Measurements from ENCODE around the gene DUS1L.

Gene DUS1L

DNA sequence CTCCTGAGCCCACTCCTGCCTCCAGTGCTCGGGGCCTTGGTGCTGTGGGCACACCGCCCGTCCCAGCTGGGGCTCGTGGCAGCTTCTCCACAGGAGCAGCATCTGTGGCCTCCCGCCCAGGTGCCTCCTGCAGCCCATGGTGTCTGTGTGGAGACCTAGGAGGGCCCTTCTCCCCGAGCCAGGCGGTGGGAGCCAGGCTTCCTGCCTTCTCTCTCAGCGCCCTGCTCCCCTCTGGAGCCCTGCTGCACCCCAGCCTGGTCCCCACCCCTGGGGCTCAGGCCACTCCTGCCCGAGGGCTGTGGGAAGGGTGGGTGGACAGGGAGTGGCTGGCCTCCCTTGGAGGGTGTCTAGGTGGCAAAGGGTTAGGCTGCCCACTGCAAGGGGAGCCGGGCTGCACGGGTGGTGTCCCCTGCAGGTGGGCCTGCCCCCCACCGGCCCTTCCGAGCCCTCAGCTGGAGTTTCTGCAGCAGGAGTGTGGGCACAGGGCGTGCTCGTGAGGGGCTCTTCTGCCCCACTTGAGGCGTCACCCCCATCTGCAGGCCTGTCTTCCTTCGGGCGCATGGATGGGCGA is 53.9 kb downstream of the DUS1L start:
- no peak for DNase-seq

DNA sequence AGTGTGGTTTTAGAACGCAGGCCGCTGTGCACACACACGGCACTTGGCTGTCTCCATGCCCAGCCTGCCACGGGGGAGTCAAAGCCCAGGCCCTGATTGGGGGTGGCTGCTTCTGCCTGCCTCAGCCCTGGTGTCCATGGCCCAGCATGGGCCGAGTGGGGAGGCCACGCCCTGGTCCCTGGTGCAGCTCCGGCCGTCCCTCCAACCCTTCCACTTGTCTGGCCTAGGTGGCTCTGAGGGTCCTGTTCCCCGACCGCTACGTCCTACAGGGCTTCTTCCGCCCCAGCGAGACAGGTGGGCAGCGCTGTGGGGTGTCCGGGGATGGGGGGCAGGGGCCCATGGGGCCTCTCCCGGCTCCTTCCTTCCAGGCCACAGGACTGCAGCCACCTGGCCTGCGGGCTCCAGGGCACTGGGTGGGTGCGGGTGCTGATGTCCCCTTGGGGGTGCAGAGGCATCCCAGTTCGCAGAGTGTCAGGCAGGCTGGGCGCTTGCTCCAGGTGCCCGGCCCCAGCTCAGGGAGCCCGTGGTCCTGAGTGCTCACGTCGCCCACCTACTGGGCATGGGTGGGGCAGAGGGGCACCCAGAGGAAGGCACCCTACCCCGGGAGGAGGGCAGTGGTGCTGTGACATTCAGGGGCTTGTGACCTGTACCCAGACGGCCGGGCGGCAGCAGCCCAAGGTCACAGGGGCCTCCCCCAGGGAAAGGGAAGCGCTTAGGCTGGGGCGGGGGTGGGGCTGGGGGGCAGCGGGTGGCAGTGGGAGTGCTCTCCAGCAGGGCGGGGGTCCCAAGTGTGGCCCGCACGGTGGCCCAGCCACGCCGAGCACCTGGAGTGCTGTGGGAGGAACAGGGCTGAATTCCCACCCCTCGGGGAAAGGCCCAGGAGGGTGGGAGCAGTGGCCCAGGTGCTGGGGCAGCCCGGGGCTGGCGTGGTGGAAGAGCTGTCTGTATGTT is 54.8 kb downstream of the DUS1L start:
- no peak for DNase-seq

DNA sequence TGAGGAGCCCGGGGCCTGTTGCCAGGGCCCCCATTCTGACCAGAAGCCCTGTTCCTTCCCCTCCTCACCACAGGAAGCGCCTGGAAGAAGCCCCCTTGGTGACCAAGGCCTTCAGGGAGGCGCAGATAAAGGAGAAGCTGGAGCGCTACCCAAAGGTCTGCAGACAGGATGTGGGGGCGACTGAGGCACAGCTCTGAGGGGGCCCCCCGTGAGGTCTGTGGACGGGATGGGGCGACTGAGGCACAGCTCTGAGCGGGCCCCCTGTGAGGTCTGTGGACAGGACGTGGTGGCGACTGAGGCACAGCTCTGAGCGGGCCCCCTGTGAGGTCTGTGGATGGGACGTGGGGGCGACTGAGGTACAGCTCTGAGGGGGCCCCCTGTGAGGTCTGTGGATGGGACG is 56.2 kb downstream of the DUS1L start:
- no peak for DNase-seq

DNA sequence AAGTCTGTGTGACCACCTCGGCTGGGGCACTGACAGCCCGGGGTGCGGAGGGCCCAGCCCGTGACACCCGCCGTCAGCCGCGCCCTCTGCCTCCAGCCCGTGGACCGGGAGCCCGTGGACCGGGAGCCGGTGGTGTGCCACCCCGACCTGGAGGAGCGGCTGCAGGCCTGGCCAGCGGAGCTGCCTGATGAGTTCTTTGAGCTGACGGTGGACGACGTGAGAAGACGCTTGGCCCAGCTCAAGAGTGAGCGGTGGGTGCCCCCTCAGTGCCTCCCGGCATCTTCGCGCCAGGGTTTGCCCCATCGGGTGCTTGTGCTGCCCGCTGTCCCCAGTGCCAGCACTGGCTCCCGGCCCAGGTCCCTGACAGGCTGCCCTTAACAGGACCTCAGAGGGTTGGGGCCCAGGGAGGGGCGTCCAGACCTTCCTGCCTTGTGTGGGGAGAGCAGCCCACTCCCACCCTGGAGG is 56.6 kb downstream of the DUS1L start:
- no peak for DNase-seq

DNA sequence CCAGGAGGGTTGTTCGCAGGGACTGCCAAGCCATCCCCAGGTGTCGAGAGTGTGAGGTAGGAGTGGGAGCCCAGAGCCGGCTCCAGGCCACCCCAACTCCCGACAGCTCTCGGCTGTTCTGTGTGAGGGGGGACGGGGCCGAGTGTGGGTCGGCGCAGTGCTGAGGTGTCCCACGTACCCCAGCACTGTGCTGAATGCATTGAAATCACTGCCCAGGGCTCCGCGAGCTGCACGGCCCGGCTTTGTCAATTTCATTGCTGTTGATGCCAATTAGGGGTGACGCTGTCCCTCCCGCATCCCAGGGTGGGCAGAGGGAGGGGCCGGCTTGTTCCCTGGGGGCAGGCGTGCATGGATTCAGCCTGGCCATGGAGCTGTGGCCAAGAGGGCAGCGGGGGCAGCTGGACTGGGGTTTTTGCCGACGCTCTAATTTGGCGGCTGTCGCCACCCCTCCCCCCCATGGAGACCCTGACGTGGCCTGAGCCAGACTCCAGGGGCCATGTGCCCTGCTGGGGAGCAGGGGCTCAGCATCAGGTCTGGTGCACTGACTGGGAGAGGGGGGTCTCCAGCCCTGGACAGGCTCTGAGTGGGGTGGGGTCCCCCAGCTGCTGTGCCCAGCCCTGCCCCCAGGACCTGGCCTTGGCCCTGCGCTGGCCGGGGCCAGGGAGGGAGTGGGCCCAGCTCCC is 57.2 kb downstream of the DUS1L start:
- DNase-seq = no peak
